HEK293 (cell line): ENCODE data around the gene RILPL1.
A peak's percentile ranks its signal among the peaks of the same experiment; 100 is the strongest.

Experiments
- GLIS1 ChIP-seq: fragments of 450-650 bp; formaldehyde crosslinking; IDR thresholded peaks from 2 replicates; pipeline ENCODE4 v1.5.1; 2016; ENCODE audit warnings: missing biosample characterization, missing genetic modification characterization
- KLF16 ChIP-seq: fragments of 450-650 bp; formaldehyde crosslinking; IDR thresholded peaks from 2 replicates; pipeline ENCODE4 v1.5.1; 2017; ENCODE audit warnings: missing biosample characterization, missing genetic modification characterization
- PRDM4 ChIP-seq: fragments of 450-650 bp; formaldehyde crosslinking; IDR thresholded peaks from 2 replicates; pipeline ENCODE4 v1.5.1; 2017; ENCODE audit warnings: missing biosample characterization, missing genetic modification characterization
- SCRT2 ChIP-seq: fragments of 450-650 bp; formaldehyde crosslinking; IDR thresholded peaks from 2 replicates; pipeline ENCODE4 v1.5.1; 2016; ENCODE audit warnings: missing biosample characterization, missing genetic modification characterization
- SP2 ChIP-seq: fragments of 450-650 bp; formaldehyde crosslinking; IDR thresholded peaks from 2 replicates; pipeline ENCODE4 v1.5.1; 2016; ENCODE audit warnings: missing biosample characterization, missing genetic modification characterization
- SP7 ChIP-seq: fragments of 450-650 bp; formaldehyde crosslinking; IDR thresholded peaks from 2 replicates; pipeline ENCODE4 v1.5.1; 2016; ENCODE audit warnings: missing biosample characterization, missing genetic modification characterization
- YY1 ChIP-seq: fragments of 450-650 bp; formaldehyde crosslinking; IDR thresholded peaks from 2 replicates; pipeline ENCODE4 v1.5.1; 2018; ENCODE audit warnings: missing biosample characterization, missing genetic modification characterization
- ZBTB17 ChIP-seq: fragments of 450-650 bp; formaldehyde crosslinking; IDR thresholded peaks from 2 replicates; pipeline ENCODE4 v1.5.1; 2016; ENCODE audit warnings: missing biosample characterization, missing genetic modification characterization
- ZEB2 ChIP-seq: fragments of 450-650 bp; formaldehyde crosslinking; IDR thresholded peaks from 2 replicates; pipeline ENCODE4 v1.5.1; 2016; ENCODE audit warnings: missing biosample characterization, missing genetic modification characterization
- ZFP69B ChIP-seq: fragments of 450-650 bp; formaldehyde crosslinking; IDR thresholded peaks from 2 replicates; pipeline ENCODE4 v1.5.1; 2016; ENCODE audit warnings: missing biosample characterization, missing genetic modification characterization
- ZIC2 ChIP-seq: fragments of 450-650 bp; formaldehyde crosslinking; IDR thresholded peaks from 2 replicates; pipeline ENCODE4 v1.5.1; 2016; ENCODE audit warnings: missing biosample characterization, missing genetic modification characterization
- ZNF114 ChIP-seq: fragments of 450-650 bp; formaldehyde crosslinking; IDR thresholded peaks from 2 replicates; pipeline ENCODE4 v1.5.0; 2017; ENCODE audit warnings: missing biosample characterization, missing genetic modification characterization
- ZNF140 ChIP-seq: fragments of 450-650 bp; formaldehyde crosslinking; IDR thresholded peaks from 2 replicates; pipeline ENCODE4 v1.5.1; 2016; ENCODE audit warnings: missing biosample characterization, missing genetic modification characterization
- ZNF157 ChIP-seq: fragments of 450-650 bp; formaldehyde crosslinking; IDR thresholded peaks from 2 replicates; pipeline ENCODE4 v1.5.1; 2016; ENCODE audit warnings: missing biosample characterization, missing genetic modification characterization
- ZNF175 ChIP-seq: fragments of 450-650 bp; formaldehyde crosslinking; IDR thresholded peaks from 2 replicates; pipeline ENCODE4 v1.5.1; 2016; ENCODE audit warnings: missing biosample characterization, missing genetic modification characterization
- ZNF248 ChIP-seq: fragments of 450-650 bp; formaldehyde crosslinking; IDR thresholded peaks from 2 replicates; pipeline ENCODE4 v1.5.1; 2017; ENCODE audit warnings: missing biosample characterization, missing genetic modification characterization
- ZNF354C ChIP-seq: fragments of 450-650 bp; formaldehyde crosslinking; IDR thresholded peaks from 2 replicates; pipeline ENCODE4 v1.5.1; 2016; ENCODE audit warnings: missing biosample characterization, missing genetic modification characterization, low read depth, borderline replicate concordance
- ZNF37A ChIP-seq: fragments of 450-650 bp; IDR thresholded peaks from 2 replicates; pipeline ENCODE4 v1.5.1; 2018; ENCODE audit warnings: missing biosample characterization, missing genetic modification characterization
- ZNF416 ChIP-seq: fragments of 450-650 bp; formaldehyde crosslinking; IDR thresholded peaks from 2 replicates; pipeline ENCODE4 v1.5.1; 2016; ENCODE audit warnings: missing biosample characterization, missing genetic modification characterization
- ZNF544 ChIP-seq: fragments of 450-650 bp; formaldehyde crosslinking; IDR thresholded peaks from 2 replicates; pipeline ENCODE4 v1.5.0; 2017; ENCODE audit warnings: missing biosample characterization, missing genetic modification characterization
- ZNF626 ChIP-seq: fragments of 450-650 bp; sonication (Bioruptor Pico); formaldehyde crosslinking; IDR thresholded peaks from 2 replicates; pipeline ENCODE4 v1.5.1; 2018; ENCODE audit warnings: missing biosample characterization, missing genetic modification characterization, inconsistent platforms
- ZNF639 ChIP-seq: fragments of 450-650 bp; formaldehyde crosslinking; IDR thresholded peaks from 2 replicates; pipeline ENCODE4 v1.5.1; 2016; ENCODE audit warnings: missing biosample characterization, missing genetic modification characterization
- ZNF701 ChIP-seq: fragments of 450-650 bp; formaldehyde crosslinking; IDR thresholded peaks from 2 replicates; pipeline ENCODE4 v1.5.1; 2016; ENCODE audit warnings: missing biosample characterization, missing genetic modification characterization
- ZNF747 ChIP-seq: fragments of 450-650 bp; formaldehyde crosslinking; IDR thresholded peaks from 2 replicates; pipeline ENCODE4 v1.5.1; 2016; ENCODE audit warnings: missing biosample characterization, missing genetic modification characterization
- ZNF776 ChIP-seq: fragments of 450-650 bp; formaldehyde crosslinking; IDR thresholded peaks from 2 replicates; pipeline ENCODE4 v1.5.0; 2017; ENCODE audit warnings: missing biosample characterization, missing genetic modification characterization, borderline replicate concordance
- ZNF777 ChIP-seq: fragments of 450-650 bp; formaldehyde crosslinking; IDR thresholded peaks from 2 replicates; pipeline ENCODE4 v1.5.1; 2017; ENCODE audit warnings: missing biosample characterization, missing genetic modification characterization, borderline replicate concordance
- ZSCAN16 ChIP-seq: fragments of 450-650 bp; formaldehyde crosslinking; IDR thresholded peaks from 2 replicates; pipeline ENCODE4 v1.5.1; 2016; ENCODE audit warnings: missing biosample characterization, missing genetic modification characterization
- TF ChIP-seq, protein P1 (sequence below): fragments of 450-650 bp; formaldehyde crosslinking; optimal IDR thresholded peaks from 2 replicates; pipeline ENCODE3; 2016; ENCODE audit warnings: missing biosample characterization, mild to moderate bottlenecking, missing genetic modification characterization
- TF ChIP-seq, protein P2 (sequence below): fragments of 450-650 bp; formaldehyde crosslinking; IDR thresholded peaks from 2 replicates; pipeline ENCODE4 v1.5.1; 2016; ENCODE audit warnings: missing biosample characterization, missing genetic modification characterization
- TF ChIP-seq, protein P3 (sequence below): fragments of 450-650 bp; formaldehyde crosslinking; IDR thresholded peaks from 2 replicates; pipeline ENCODE4 v1.5.1; 2016; ENCODE audit warnings: missing biosample characterization, missing genetic modification characterization
- TF ChIP-seq, protein P4 (sequence below): fragments of 450-650 bp; formaldehyde crosslinking; IDR thresholded peaks from 2 replicates; pipeline ENCODE4 v1.5.1; 2016; ENCODE audit warnings: missing biosample characterization, missing genetic modification characterization

Gene RILPL1

DNA sequence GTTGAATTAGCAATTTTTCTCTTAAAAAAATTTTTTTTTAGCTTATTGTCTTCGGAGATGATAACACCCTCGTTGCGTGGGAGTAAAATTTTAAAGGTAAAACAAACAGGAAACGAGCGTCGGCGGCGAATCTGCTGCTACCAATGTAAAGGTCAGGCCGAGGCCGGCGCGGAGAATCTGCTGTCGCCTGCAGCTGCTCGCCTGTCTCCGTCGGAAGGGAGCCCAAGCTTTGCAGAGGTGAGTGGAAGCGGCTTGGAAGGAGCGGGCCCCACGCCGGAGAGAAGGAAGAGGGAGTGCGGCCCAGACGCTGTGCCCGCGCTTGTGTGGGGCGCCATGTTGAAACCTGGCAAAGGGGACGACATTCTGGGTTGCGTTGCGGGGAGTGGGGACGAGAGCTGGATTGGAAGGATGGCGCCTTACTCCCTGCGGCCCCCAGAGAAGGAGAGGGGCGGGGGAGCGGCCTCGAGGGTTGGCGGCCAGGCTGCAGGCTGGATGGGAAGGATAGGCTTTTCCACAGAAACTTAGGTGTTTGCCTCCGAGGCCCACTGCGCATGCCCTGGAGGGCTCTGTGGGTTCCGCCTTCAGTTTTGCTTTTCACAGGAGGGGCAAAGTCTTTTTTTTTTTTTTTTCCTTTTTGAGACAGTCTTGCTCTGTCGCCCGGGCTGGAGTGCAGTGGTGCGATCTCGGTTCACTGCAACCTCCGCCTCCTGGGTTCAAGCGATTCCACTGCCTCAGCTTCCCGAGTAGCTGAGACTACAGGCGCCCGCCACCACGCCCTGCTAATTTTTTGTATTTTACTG lies 75.3 kb downstream of the RILPL1 start, which contains the start of gene SNRNP35 (continued):
- TF ChIP-seq ZNF701 (tag by site-specific recombination) (no peak), ZNF777 (tag by site-specific recombination) (peak; percentile 98), ZNF175 (no peak), ZNF37A (tag by site-specific recombination) (no peak), PRDM4 (tag by site-specific recombination) (peak; percentile 36; the same call in 1 of the 2 replicates), ZNF626 (tag by site-specific recombination) (no peak), ZNF747 (no peak), ZNF416 (no peak), ZSCAN16 (tag by site-specific recombination) (no peak), ZNF140 (tag by site-specific recombination) (no peak), ZNF639 (tag by site-specific recombination) (peak; percentile 90), ZNF114 (tag by site-specific recombination) (no peak), ZNF544 (tag by site-specific recombination) (no peak), ZNF776 (no peak), ZNF157 (tag by site-specific recombination) (no peak), ZEB2 (tag by site-specific recombination) (peak; percentile 93), ZNF248 (tag by site-specific recombination) (no peak), ZBTB17 (peak; percentile 99), GLIS1 (peak; percentile 40), SCRT2 (tag by site-specific recombination) (no peak; the same call in 1 of the 2 replicates), SP7 (tag by site-specific recombination) (peak; percentile 90), KLF16 (tag by site-specific recombination) (peak; percentile 65; the same call in 1 of the 2 replicates), ZNF354C (tag by site-specific recombination) (no peak), SP2 (peak; percentile 51), YY1 (peak; percentile 99), ZIC2 (tag by site-specific recombination) (peak; percentile 40; the same call in 1 of the 2 replicates), ZFP69B (tag by site-specific recombination) (peak; percentile 99)
- TF ChIP-seq, protein P1, sequence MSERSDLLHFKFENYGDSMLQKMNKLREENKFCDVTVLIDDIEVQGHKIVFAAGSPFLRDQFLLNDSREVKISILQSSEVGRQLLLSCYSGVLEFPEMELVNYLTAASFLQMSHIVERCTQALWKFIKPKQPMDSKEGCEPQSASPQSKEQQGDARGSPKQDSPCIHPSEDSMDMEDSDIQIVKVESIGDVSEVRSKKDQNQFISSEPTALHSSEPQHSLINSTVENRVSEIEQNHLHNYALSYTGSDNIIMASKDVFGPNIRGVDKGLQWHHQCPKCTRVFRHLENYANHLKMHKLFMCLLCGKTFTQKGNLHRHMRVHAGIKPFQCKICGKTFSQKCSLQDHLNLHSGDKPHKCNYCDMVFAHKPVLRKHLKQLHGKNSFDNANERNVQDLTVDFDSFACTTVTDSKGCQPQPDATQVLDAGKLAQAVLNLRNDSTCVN, result peak; percentile 92
- TF ChIP-seq, protein P2, sequence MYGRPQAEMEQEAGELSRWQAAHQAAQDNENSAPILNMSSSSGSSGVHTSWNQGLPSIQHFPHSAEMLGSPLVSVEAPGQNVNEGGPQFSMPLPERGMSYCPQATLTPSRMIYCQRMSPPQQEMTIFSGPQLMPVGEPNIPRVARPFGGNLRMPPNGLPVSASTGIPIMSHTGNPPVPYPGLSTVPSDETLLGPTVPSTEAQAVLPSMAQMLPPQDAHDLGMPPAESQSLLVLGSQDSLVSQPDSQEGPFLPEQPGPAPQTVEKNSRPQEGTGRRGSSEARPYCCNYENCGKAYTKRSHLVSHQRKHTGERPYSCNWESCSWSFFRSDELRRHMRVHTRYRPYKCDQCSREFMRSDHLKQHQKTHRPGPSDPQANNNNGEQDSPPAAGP (tag by site-specific recombination), result peak; percentile 75
- TF ChIP-seq, protein P3, sequence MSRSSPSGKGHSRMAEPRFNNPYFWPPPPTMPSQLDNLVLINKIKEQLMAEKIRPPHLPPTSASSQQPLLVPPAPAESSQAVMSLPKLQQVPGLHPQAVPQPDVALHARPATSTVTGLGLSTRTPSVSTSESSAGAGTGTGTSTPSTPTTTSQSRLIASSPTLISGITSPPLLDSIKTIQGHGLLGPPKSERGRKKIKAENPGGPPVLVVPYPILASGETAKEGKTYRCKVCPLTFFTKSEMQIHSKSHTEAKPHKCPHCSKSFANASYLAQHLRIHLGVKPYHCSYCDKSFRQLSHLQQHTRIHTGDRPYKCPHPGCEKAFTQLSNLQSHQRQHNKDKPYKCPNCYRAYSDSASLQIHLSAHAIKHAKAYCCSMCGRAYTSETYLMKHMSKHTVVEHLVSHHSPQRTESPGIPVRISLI, result peak; percentile 99
- TF ChIP-seq, protein P4, sequence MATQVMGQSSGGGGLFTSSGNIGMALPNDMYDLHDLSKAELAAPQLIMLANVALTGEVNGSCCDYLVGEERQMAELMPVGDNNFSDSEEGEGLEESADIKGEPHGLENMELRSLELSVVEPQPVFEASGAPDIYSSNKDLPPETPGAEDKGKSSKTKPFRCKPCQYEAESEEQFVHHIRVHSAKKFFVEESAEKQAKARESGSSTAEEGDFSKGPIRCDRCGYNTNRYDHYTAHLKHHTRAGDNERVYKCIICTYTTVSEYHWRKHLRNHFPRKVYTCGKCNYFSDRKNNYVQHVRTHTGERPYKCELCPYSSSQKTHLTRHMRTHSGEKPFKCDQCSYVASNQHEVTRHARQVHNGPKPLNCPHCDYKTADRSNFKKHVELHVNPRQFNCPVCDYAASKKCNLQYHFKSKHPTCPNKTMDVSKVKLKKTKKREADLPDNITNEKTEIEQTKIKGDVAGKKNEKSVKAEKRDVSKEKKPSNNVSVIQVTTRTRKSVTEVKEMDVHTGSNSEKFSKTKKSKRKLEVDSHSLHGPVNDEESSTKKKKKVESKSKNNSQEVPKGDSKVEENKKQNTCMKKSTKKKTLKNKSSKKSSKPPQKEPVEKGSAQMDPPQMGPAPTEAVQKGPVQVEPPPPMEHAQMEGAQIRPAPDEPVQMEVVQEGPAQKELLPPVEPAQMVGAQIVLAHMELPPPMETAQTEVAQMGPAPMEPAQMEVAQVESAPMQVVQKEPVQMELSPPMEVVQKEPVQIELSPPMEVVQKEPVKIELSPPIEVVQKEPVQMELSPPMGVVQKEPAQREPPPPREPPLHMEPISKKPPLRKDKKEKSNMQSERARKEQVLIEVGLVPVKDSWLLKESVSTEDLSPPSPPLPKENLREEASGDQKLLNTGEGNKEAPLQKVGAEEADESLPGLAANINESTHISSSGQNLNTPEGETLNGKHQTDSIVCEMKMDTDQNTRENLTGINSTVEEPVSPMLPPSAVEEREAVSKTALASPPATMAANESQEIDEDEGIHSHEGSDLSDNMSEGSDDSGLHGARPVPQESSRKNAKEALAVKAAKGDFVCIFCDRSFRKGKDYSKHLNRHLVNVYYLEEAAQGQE (tag by site-specific recombination), result no peak; the same call in 1 of the 2 replicates
